GM19239 (cell line): Measurements from ENCODE around the gene WFIKKN2.
A peak's percentile ranks its signal among the peaks of the same experiment; 100 is the strongest.

ENCODE experiments used
- DNase-seq: peaks from one replicate; pipeline ENCODE4 v3.0.0; 2011; ENCODE audit warnings: low spot score; ENCODE audit not compliant: insufficient read length
- FAIRE-seq: peaks from 2 replicates; lab custom pipeline; 2011; peaks lifted over from hg19 to GRCh38; lab: Jason Lieb, UNC

The WFIKKN2 gene

GRCh38 chr17:50808413-50808812, 27.0 kb upstream of the WFIKKN2 start:
- DNase-seq (no peak), FAIRE-seq (no peak)

- FAIRE-seq (no peak), DNase-seq (no peak)
Observed at GRCh38 chr17:50808888-50809287, 26.5 kb upstream of the WFIKKN2 start.

- FAIRE-seq (no peak), DNase-seq (no peak)
Observed at GRCh38 chr17:50813583-50813982, 21.8 kb upstream of the WFIKKN2 start.

- FAIRE-seq (no peak), DNase-seq (no peak)
Observed at GRCh38 chr17:50815400-50815799, 20.0 kb upstream of the WFIKKN2 start.

GRCh38 chr17:50816271-50816670, 19.1 kb upstream of the WFIKKN2 start:
- FAIRE-seq (no peak), DNase-seq (no peak)

- DNase-seq: peak; percentile 40
- no peak for FAIRE-seq
Observed at GRCh38 chr17:50816771-50817751, 18.3 kb upstream of the WFIKKN2 start.

- FAIRE-seq (no peak), DNase-seq (no peak)
Observed at GRCh38 chr17:50817838-50818237, 17.5 kb upstream of the WFIKKN2 start.

GRCh38 chr17:50818261-50818660, 17.1 kb upstream of the WFIKKN2 start:
- FAIRE-seq (no peak), DNase-seq (no peak)

- no peak for DNase-seq
- no peak for FAIRE-seq
Observed at GRCh38 chr17:50818921-50819657, 16.3 kb upstream of the WFIKKN2 start.

- no peak for FAIRE-seq
- DNase-seq: no peak
Observed at GRCh38 chr17:50820651-50821050, 14.7 kb upstream of the WFIKKN2 start.

- no peak for DNase-seq
- FAIRE-seq: no peak
Observed at GRCh38 chr17:50822550-50822949, 12.8 kb upstream of the WFIKKN2 start.

GRCh38 chr17:50824429-50824828, 11.0 kb upstream of the WFIKKN2 start:
- DNase-seq: no peak
- FAIRE-seq: no peak

- FAIRE-seq (no peak), DNase-seq (no peak)
Observed at GRCh38 chr17:50825188-50825587, 10.2 kb upstream of the WFIKKN2 start.

- FAIRE-seq (no peak), DNase-seq (no peak)
Observed at GRCh38 chr17:50828508-50829170, 6.7 kb upstream of the WFIKKN2 start.

GRCh38 chr17:50829332-50829731, 6.1 kb upstream of the WFIKKN2 start:
- DNase-seq (no peak), FAIRE-seq (no peak)

GRCh38 chr17:50830352-50830751, 5.0 kb upstream of the WFIKKN2 start:
- DNase-seq (no peak), FAIRE-seq (no peak)

GRCh38 chr17:50830994-50831393, 4.4 kb upstream of the WFIKKN2 start:
- FAIRE-seq: no peak
- DNase-seq: no peak

GRCh38 chr17:50831471-50831928, 3.9 kb upstream of the WFIKKN2 start:
- no peak for DNase-seq
- FAIRE-seq: no peak

- DNase-seq (no peak), FAIRE-seq (no peak)
Observed at GRCh38 chr17:50832267-50832863, 3.0 kb upstream of the WFIKKN2 start.

- no peak for FAIRE-seq
- no peak for DNase-seq
Observed at GRCh38 chr17:50832864-50833381, 2.5 kb upstream of the WFIKKN2 start.
